Mammary epithelial cell (primary cell): Measurements from ENCODE around the gene SHB.

Source experiments
- EZH2 ChIP-seq: IDR thresholded peaks from 2 replicates; pipeline ENCODE4 v1.6.1; 2012; ENCODE audit warnings: low read length, inconsistent platforms, borderline replicate concordance
- TF ChIP-seq, protein P1 (sequence below), 2 donors: IDR thresholded peaks in 1 of 2; conservative IDR thresholded peaks in 1 of 2; 2 replicates each; pipeline ENCODE4 v1.5.1; 2011 to 2012; ENCODE audit warnings: inconsistent platforms in 2 of 2, low read length in 2 of 2, mild to moderate bottlenecking in 2 of 2, control low read depth in 1 of 2, low read depth in 1 of 2; ENCODE audit not compliant: insufficient read depth in 1 of 2; ENCODE audit errors: extremely low read depth in 1 of 2

DNA sequence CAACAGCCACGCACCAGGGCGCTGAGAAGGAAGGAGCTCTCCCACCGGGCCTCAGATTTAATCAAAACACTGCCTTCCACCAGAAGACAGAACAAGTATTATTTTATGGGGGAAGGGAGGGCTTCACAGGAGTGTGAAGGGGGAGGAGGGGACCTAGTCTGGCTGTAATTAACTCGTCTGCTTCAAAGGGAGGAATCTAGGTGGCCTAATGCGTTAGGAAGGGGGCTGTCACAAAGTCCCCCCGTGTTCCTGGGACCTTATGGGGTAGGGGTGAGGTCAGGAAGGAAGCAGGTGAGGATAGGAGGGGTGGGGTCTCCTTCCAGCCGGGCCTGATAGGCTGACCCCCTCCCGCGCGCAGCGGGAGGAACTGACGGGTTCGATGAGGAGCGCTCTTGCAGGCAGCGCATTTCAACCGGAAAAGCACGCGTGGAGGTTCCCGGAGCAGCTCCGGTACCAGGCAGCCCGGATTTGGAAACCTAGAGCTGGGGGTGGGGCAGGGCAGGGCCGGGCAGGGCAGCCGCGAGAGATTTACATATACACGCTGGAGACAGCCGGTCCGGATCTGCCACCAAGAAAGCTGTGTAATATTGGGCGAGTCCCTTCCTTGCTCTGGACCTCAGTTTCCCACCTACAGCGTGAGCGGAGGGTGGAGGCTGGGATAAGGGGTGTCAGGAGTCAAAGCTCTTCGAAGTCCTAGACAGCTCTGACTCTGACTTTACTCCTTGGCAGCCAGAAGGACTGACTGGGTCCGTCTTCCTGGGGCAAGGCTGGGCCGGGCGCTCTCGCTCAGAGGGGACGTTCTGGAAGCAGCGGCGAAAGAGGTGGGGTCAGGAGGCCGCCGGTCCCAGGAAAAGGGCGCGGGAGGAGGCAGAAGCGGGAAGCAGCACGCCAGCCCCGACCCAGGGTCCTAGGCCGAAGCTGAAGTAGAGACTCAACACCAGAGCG lies 1.8 kb downstream of the SHB start:
- TF ChIP-seq, protein P1, sequence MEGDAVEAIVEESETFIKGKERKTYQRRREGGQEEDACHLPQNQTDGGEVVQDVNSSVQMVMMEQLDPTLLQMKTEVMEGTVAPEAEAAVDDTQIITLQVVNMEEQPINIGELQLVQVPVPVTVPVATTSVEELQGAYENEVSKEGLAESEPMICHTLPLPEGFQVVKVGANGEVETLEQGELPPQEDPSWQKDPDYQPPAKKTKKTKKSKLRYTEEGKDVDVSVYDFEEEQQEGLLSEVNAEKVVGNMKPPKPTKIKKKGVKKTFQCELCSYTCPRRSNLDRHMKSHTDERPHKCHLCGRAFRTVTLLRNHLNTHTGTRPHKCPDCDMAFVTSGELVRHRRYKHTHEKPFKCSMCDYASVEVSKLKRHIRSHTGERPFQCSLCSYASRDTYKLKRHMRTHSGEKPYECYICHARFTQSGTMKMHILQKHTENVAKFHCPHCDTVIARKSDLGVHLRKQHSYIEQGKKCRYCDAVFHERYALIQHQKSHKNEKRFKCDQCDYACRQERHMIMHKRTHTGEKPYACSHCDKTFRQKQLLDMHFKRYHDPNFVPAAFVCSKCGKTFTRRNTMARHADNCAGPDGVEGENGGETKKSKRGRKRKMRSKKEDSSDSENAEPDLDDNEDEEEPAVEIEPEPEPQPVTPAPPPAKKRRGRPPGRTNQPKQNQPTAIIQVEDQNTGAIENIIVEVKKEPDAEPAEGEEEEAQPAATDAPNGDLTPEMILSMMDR (conservative IDR thresholded peaks at IDR 0.05 in 1 of 2, IDR thresholded peaks at IDR 0.05 in 1 of 2; ENCODE audit: extremely low read depth in 1 of 2, insufficient read depth in 1 of 2, low read depth in 1 of 2, low read length in 2 of 2): no peak
- TF ChIP-seq EZH2: no peak
